ENCODE data around the gene LRCH2. TPM values are rescaled to one million over a fixed set of nuclear protein-coding genes. Genes with fewer than 3 reads are reported as not detected.

Gene LRCH2
- total RNA-seq, 1 experiment from 2014 or later = 6.6 TPM

GRCh38 chrX:115269051-115269683, 35.3 kb upstream of the LRCH2 start:
- H2BK20ac ChIP-seq (ENCODE audit: low read depth, low read length, poor library complexity, severe bottlenecking) = no peak overlapping the region
- no CpG with 5 or more reads among the region's 1 CpG for WGBS (ENCODE audit: extremely low coverage, insufficient read length, low lambda C conversion rate)
- H4K5ac ChIP-seq (ENCODE audit: insufficient read length, low read depth, low read length) = no peak overlapping the region
- Mint-ChIP-seq H3K27me3 (ENCODE audit: low read depth) (no peaks in the 10 kb centered on the region), H3K36me3 (ENCODE audit: insufficient read depth in 1 of 3, low read depth in 3 of 3) (no peaks in the 10 kb centered on the region), H3K9me3 (no peaks in the 10 kb centered on the region), H3K4me1 (peaks cover 5 to 13% of the 10 kb centered on the region in 2 experiments), H3K27ac (no peak overlapping the region; a peak in 1 of 7 replicates), H3K4me3 (no peak overlapping the region)
- H2BK12ac ChIP-seq (ENCODE audit: insufficient read length, low read depth, low read length) = no peak overlapping the region
- no peak overlapping the region for H3K14ac ChIP-seq (ENCODE audit: insufficient read depth, low read length)
- no peak overlapping the region for H4K91ac ChIP-seq (ENCODE audit: insufficient read length, low read depth, low read length)
- no peak overlapping the region for H3K18ac ChIP-seq (ENCODE audit: insufficient read length, low read depth, low read length)
- H3K9me3 ChIP-seq (ENCODE audit: control insufficient read depth, low read depth, low read length) = no peaks in the 10 kb centered on the region
- H3K23me2 ChIP-seq (ENCODE audit: insufficient read length, low read depth, low read length, poor library complexity, severe bottlenecking) = no peaks in the 10 kb centered on the region
- no peak overlapping the region for H3K56ac ChIP-seq (ENCODE audit: insufficient read length, low read depth, low read length)
- H2BK120ac ChIP-seq (ENCODE audit: low read depth, low read length, poor library complexity, severe bottlenecking) = no peak overlapping the region
- no peak overlapping the region for H3T11ph ChIP-seq (ENCODE audit: low read length)
- no peak overlapping the region for H2BK15ac ChIP-seq (ENCODE audit: low read depth, low read length)
- no peak overlapping the region for H3K4ac ChIP-seq (ENCODE audit: low read depth, low read length)
- no peaks in the 10 kb centered on the region for H3K27me3 ChIP-seq (ENCODE audit: insufficient read depth, low read length)
- no peak overlapping the region for H2AFZ ChIP-seq (ENCODE audit: low read length)
- H2BK5ac ChIP-seq (ENCODE audit: insufficient read length, low read length) = no peak overlapping the region
- no peak for TF ChIP-seq CTCF (conservative IDR thresholded peaks at IDR 0.05)
- H3K9ac ChIP-seq (ENCODE audit: extremely low read depth, insufficient read length, low read length) = no peak overlapping the region
- no peaks in the 10 kb centered on the region for H4K20me1 ChIP-seq (ENCODE audit: control insufficient read depth, insufficient read depth, insufficient read length)
- no peak overlapping the region for H3K27ac ChIP-seq (ENCODE audit: insufficient read length, low read depth, low read length)
- H3K79me2 ChIP-seq (ENCODE audit: insufficient read depth, low read length) = no peaks in the 10 kb centered on the region
- no peak overlapping the region for H4K8ac ChIP-seq (replicated peaks; ENCODE audit: insufficient read length, low read depth, low read length)
- H3K23ac ChIP-seq (ENCODE audit: insufficient read length, low read depth, low read length) = no peak overlapping the region
- DNase-seq = no peak
- no peaks in the 10 kb centered on the region for H3K4me1 ChIP-seq (ENCODE audit: insufficient read depth, low read length)
- H3K79me1 ChIP-seq (ENCODE audit: insufficient read depth, low read depth, low read length, poor library complexity, severe bottlenecking) = no peaks in the 10 kb centered on the region
- H3K4me2 ChIP-seq (ENCODE audit: insufficient read depth, insufficient read length, low read length) = no peak overlapping the region
- no peak overlapping the region for H2AK5ac ChIP-seq (ENCODE audit: insufficient read length, low read length)

Data from H9 (cell line).